Measurements from ENCODE around the gene BCL2L12.

Gene BCL2L12

GRCh38 chr19:49685845-49686332 is 20.2 kb downstream of the BCL2L12 start:
- DNase-seq: no peak

DNA sequence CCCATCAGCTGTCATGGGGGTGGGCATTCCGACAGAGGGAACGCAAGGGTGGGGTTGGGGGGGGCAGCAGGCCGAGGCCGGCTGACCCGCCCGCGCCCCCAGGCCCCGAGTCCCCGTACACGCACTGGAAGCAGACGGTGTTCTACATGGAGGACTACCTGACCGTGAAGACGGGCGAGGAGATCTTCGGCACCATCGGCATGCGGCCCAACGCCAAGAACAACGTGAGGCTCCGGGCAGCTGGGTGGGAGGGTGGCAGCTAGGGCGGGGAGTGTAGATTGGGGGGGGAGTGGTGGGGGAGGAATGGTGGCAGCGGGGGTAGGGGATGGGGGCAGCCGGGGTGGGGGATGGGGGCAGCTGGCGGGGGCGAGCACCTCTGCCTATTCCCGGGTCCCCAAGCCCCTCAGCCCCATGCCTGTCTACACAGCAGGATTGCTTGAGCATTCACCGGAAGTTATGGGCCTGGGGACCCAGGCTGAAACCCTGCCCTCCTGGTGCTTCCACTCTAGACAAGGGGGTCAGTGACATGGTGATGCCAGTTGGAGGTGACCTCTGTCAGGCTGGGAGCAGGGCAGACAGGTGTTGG is 20.9 kb downstream of the BCL2L12 start:
- DNase-seq: no peak

DNA sequence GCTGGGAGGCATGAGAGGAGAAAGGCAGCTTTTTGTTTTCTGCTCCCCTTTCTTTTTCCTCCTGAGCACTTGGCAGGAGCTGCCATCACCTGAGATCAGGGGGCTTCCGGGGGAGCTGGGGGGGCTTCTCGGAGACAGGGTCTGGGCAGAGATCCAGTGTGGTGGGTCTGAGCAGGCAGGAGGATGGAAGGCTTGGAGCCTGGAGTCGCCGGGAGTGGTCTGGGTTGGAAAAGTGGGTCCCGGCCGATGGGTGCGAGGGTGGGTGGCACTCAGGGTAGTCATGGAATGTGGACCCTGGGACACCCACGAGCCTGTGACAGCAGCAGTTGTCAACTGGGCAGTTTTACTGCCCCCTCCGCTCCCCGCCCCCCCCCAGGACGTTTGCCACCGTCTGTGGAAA is 21.4 kb downstream of the BCL2L12 start:
- DNase-seq: no peak

DNA sequence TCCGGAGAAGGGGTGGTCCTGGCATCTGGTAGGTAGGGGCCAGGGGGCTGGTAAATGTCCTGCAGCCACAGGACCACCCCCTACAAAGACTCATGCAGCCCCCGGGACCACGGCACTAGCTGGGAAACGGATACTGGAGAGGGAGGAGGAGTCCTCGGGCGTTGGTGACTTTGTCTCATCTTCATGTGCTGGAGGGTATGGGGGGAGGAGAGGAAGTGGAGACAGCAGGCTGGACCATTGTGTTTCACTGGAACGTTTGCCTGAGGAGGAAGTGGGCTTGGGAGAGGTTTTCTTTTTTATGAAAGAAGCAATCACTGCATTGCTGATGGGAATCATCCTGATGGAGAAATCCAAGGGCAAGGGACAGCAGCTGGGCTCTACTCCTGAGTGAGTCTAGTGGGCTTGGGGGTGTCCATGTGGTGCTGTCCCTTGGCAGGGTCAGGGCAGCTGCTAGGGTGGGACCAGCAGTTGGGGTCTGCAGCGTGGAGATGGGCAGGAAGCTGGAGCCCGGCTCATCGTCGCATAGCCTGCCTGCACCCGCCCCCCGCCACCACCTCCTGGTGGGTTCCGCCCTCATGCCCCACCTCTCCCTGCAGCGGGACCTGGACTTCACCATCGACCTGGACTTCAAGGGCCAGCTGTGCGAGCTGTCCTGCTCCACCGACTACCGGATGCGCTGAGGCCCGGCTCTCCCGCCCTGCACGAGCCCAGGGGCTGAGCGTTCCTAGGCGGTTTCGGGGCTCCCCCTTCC is 22.0 kb downstream of the BCL2L12 start:
- DNase-seq: no peak

GRCh38 chr19:49688531-49689132 is 22.9 kb downstream of the BCL2L12 start:
- DNase-seq: no peak

- peak in 1 of 2 donors; percentile 42 for DNase-seq
These were observed 23.7 kb downstream of the BCL2L12 start, which contains the start of gene ADM5 for GRCh38 chr19:49689133-49690078. ADM5 (plus strand) TSS chr19:49689594; CDS start chr19:49689838, 244 bp downstream.

DNA sequence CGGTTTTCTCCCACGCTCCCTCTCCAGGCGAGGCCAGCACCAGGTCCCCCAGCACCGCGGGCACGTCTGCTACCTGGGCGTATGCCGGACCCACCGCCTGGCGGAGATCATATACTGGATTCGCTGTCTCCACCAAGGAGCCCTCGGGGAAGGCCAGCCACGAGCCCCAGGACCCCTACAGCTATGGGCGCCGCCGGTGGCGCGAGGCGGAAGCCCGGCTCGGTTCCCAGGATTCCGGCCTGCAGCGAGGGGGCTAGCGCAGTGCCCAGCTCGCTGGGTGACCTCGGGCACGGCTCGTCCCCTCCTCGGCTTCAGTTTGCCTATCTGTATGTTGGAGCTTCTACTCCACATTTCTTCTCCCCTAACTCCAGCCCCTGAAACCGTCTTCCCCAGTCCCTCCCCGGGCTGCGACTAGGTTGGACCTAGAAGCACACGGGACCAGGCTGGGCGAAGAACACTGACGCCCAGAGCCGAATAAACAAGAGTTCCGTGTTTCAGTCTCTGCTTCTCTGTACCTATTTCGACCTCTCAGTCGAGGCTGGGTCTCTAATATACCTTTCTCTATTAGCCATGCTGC is 24.4 kb downstream of the BCL2L12 start:
- no peak for DNase-seq

DNA sequence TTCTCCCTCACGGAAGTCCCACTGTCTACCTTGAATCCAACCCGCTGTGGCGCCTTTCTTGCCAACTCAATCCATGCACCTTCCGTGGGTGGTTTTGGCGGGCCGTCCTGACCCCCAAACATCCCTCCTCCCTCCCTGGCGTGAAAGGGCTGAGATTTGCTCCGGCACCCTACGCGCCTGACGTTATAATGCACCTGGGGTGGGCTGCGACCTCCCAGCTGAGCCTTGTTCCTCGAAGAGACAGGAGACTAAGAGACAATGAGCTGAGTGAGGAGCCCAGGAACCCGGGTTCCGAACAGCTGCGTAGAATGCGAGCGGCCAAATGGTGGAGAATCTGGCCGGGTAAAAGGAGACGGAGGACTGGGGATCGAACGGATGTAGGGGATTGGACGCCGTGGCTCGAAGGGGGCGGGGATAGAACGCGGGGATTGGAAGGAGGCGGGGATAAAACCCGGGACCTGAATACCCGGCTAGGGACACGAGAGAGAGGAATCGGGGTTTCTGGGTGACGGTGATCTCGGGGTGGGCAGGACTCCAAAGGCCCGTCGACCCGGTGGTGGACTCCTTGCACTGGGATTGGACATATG is 25.0 kb downstream of the BCL2L12 start, which contains the start of gene CPT1C:
Gene CPT1C, plus strand, starts transcription at position 461 of the 587 bp plus-strand sequence. CDS start 1,137 bp downstream, outside the sequence.
- DNase-seq: peak; percentile 54 to 64

GRCh38 chr19:49691243-49692146 is 25.8 kb downstream of the BCL2L12 start:
- peak in 1 of 2 donors; percentile 36 for DNase-seq

GRCh38 chr19:49692147-49692506 is 26.4 kb downstream of the BCL2L12 start:
- DNase-seq: no peak

GRCh38 chr19:49696115-49696514 is 30.4 kb downstream of the BCL2L12 start:
- no peak for DNase-seq

DNA sequence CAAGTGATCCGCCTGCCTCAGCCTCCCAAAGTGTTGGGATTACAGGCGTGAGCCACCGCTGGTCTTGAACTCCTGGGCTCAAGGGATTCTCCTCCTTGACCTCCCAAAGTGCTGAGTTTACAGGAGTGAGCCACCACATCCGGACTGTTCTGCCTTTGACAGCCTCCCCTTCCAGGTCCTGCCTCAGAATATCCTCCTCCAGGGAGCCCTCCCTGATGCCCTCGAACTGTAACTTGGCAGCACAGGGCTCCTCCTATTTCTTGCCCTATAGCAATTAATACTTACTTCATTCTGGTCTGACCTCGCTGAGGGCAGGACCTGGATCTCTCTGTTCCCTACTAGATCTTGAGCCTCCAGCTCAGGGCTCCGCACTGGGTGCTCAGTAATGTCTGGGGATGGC is 31.1 kb downstream of the BCL2L12 start:
- DNase-seq: no peak

DNA sequence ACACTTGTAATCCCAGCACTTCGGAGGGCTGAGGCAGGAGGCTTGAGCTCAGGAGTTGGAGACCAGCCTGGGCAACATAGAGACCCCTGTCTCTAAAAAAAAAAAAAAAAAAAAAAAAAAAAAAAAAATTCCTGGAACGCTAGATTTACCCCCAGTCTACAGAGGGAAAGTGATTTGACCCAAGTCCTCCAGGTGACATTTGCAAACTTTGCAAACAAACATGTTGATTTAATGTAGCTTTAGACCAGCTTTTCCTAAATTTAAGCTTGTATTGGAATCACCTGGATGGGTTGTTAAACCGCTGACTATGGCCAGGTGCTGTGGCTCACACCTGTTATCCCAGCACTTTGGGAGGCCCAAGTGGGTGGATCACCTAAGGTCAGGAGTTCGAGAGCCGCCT is 33.6 kb downstream of the BCL2L12 start:
- DNase-seq: no peak

GRCh38 chr19:49700563-49700962 is 34.8 kb downstream of the BCL2L12 start:
- no peak for DNase-seq

DNA sequence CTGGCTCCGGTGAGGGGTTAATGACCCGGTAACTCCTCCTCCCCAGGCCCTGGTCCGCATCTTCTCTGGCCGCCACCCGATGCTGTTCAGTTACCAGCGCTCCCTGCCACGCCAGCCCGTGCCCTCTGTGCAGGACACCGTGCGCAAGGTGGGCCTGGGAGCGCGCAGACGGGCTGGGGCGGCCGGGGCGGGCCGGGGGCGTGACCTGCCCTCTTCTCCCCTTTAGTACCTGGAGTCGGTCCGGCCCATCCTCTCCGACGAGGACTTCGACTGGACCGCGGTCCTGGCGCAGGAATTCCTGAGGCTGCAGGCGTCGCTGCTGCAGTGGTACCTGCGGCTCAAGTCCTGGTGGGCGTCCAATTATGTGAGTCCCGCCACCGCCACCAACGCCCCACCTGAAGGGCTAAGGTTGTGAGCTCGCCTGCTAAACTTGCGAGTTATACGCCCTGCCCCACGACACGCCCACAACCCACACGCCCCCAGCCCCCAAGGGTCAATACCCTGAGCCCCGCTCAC is 35.6 kb downstream of the BCL2L12 start:
- no peak for DNase-seq

DNA sequence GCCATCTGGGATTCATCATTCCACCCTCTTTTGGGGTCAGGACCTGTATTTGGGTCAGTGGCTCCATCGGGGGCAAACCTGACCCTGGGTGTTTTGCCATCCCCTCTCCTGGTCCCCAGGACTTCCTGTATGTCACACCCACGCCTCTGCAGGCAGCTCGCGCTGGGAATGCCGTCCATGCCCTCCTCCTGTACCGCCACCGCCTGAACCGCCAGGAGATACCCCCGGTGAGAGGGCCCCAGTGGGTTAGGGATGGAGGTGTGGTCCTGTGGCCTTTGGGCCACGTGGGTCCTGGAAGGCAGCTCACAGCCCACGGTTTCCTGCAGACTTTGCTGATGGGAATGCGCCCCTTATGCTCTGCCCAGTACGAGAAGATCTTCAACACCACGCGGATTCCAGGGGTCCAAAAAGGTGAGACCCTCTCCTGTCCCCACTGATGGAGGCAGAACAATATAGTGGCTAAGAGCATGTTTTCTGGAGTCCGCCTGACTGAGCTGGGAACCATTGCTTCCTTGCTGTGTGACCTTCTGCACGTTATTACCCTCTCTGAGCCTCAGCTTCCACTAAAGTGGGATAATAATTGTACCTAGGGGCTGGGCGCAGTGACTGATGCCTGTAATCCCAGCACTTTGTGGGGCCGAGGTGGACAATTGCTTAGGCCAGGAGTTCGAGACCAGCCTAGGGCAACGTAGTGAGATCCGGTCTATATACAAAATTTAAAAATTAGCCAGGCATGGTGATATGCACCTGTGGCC is 39.3 kb downstream of the BCL2L12 start:
- DNase-seq: no peak

- no peak for DNase-seq
These were observed 40.2 kb downstream of the BCL2L12 start for GRCh38 chr19:49705919-49706318.

DNA sequence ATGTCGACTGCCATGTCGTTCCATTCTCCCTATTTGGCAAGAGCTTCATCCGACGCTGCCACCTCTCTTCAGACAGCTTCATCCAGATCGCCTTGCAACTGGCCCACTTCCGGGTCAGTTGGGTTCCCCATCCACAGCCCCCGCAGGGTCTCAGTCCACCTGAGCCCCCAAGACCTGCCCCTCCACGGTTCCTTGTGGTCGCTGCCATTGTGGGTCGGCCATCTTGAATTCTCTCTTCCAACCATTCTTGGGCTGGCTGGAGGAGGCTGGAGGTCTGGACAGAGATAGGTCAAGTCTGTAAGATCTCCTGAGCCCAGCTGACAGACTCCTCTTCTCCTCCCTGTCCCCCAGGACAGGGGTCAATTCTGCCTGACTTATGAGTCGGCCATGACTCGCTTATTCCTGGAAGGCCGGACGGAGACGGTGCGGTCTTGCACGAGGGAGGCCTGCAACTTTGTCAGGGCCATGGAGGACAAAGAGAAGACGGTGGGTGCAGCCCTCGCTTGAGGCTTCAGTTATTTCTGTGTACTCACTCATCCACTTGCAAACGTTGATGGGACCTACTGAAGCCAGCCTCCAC is 44.7 kb downstream of the BCL2L12 start:
- DNase-seq: no peak

DNA sequence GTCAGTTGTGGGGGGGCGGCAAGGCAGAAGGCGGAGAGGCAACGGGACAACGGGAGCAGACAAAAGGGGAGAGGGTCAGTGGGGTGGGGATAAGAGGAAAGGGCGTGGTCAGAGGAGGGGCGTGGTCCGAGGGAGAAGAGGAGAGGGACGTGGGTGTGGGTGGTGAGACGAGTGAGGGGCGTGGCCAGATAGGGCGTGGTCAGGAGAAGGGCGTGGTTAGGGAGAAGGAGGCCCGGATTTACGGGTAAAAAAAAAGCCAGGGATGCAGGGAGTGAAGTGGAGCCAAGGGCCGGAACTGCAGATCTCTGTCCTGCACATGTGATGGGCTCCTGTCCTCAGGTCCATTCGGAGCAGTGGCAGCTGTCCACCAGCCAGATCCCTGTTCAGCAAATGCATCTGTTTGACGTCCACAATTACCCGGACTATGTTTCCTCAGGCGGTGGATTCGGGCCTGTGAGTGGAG is 46.7 kb downstream of the BCL2L12 start:
- no peak for DNase-seq
